ENCODE data around the gene AGMO.

Gene AGMO

DNA sequence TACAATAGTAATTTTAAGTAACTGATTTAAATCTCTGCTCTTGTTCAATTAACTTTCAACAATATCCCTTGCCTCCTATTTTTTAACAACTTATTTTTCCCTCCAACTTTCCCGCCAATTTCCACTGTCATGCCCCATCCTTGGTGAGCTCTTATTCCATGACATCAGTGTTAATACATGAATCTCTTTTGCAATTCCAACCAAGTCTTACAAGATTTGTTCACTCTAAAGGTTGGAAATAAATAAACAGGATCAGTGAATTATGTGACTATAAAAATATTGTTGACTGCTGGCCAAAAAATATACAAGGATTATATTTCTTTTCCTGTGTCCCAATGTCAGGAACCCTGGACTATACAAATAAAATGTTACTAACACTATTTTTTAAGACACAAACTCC is 21.0 kb upstream of the AGMO start:
- TF ChIP-seq, protein P1, sequence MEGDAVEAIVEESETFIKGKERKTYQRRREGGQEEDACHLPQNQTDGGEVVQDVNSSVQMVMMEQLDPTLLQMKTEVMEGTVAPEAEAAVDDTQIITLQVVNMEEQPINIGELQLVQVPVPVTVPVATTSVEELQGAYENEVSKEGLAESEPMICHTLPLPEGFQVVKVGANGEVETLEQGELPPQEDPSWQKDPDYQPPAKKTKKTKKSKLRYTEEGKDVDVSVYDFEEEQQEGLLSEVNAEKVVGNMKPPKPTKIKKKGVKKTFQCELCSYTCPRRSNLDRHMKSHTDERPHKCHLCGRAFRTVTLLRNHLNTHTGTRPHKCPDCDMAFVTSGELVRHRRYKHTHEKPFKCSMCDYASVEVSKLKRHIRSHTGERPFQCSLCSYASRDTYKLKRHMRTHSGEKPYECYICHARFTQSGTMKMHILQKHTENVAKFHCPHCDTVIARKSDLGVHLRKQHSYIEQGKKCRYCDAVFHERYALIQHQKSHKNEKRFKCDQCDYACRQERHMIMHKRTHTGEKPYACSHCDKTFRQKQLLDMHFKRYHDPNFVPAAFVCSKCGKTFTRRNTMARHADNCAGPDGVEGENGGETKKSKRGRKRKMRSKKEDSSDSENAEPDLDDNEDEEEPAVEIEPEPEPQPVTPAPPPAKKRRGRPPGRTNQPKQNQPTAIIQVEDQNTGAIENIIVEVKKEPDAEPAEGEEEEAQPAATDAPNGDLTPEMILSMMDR (IDR thresholded peaks at IDR 0.05; ENCODE audit: insufficient read depth, low read depth, low read length, missing control alignments), result no peak
- DNase-seq (ENCODE audit: low read depth), result no peak
- H3K4me3 ChIP-seq (ENCODE audit: low read length), result no peak overlapping the region

DNA sequence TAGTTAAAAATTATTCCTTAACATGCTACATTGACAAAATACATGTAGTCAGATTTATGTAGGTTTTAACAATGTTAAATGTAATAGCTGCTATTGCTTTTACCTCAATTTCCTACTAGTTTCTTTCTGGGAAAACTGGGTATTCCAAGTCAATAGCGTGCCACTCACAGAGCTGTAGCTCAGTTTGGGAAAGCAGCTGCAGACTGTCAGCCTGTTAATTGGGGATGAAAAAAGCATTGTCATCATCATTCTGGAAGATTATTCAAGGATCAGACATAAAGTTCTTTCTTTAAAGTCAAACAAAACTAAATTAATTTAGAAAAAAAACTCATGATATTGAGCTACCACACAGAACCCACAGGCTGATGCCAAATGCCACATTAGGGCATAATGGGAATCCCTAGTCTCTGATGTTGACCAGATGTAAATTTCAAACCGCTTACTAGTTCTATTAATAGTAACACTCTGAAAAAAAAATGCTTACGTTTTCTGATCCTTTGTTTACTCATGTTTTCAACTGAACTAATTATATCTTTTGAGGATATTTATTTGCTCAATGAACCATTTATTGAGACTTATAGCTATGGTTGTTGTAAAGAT is 19.6 kb upstream of the AGMO start:
- no peak for DNase-seq (ENCODE audit: low read depth)
- H3K4me3 ChIP-seq (ENCODE audit: low read length), result no peak overlapping the region

DNA sequence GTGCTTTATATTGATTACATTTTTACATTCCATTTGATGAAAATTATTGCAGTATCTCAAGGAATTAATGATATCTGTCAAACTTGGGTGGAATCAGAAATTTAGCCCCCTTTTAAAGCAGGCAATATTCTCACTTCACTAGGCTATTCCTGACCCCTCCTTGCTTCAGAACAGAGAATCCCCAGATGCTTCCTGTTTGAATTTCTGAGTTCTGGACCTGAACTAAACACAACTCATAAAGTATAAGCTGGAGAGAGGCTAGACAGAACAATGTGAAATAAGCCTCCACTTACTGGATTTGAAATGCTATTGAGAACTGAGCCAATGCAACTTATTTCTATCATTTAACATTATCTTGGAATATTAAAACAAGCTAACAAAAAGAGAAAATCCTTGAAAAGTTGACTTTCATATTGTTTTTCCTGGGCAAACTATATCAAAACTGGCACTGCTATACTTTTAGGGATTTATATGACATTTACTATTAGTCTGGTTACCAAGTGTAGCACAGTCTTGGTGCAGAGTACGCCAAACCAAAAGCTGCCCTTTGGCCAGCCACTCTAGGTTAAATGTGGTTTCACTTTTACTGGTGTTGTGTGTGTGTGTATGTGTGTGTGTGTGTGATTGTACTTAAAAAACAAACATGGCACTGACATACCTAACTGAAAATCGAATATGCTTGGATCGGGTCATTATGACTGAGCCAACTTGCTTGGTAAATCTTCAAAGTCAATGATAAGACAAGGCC is 19.0 kb upstream of the AGMO start:
- TF ChIP-seq, protein P1 (IDR thresholded peaks at IDR 0.05; ENCODE audit: insufficient read depth, low read depth, low read length, missing control alignments), result no peak
- no peak overlapping the region for H3K4me3 ChIP-seq (ENCODE audit: low read length)
- no peak for DNase-seq (ENCODE audit: low read depth)

More for the DNA sequence above, 19.6 kb upstream of the AGMO start:
- TF ChIP-seq, protein P1 (IDR thresholded peaks at IDR 0.05; ENCODE audit: insufficient read depth, low read depth, low read length, missing control alignments), result no peak

DNA sequence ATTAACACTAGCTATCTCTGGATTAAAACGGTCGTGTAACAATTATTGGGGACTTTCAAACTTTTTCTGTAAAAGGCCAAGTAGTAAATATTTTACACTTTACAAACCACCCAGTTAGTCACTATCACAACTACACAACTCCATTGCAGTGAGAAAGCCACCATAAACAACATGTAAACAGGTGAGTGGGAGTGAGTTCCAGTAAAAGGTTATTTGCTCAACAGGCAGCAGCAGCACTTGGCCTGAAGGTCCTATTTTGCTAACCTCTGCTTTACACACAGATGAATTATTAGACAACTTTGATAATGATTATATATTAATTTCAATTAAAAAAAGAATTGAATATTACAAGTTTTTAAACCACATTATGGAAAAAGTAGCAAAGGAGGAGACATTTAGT is 15.8 kb upstream of the AGMO start:
- no peak overlapping the region for H3K4me3 ChIP-seq (ENCODE audit: low read length)
- no peak for DNase-seq (ENCODE audit: low read depth)
- TF ChIP-seq, protein P1 (IDR thresholded peaks at IDR 0.05; ENCODE audit: insufficient read depth, low read depth, low read length, missing control alignments), result no peak

DNA sequence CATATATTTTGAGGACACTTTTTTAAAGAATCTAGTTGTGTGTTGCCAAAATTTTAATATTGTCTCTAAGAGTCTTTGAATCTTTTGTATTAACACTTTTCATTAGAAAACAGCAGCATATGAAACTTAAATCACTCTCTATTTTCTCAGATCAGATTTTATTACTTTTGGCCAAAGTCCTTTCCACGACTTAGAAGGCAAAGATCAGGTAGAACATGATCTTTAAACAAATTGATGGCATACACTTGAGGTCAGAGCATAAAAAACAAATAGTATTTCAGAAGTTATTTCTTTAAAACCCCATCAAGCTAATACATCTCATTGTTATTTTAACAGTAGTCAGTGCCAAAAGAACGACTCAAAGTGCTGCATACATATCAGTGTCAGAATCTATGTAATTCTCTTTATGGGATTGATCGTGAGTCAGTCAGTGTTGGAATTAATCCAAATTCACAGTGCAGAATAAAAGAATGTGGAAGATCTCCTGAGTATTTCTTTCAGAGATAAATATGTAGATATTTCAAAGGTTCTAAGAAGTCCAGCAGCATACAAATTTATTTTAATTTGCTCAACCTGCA is 9.6 kb upstream of the AGMO start:
- peak; percentile 72 for DNase-seq (ENCODE audit: low read depth)
- TF ChIP-seq, protein P1 (IDR thresholded peaks at IDR 0.05; ENCODE audit: insufficient read depth, low read depth, low read length, missing control alignments), result no peak
- H3K4me3 ChIP-seq (ENCODE audit: low read length), result no peak overlapping the region

DNA sequence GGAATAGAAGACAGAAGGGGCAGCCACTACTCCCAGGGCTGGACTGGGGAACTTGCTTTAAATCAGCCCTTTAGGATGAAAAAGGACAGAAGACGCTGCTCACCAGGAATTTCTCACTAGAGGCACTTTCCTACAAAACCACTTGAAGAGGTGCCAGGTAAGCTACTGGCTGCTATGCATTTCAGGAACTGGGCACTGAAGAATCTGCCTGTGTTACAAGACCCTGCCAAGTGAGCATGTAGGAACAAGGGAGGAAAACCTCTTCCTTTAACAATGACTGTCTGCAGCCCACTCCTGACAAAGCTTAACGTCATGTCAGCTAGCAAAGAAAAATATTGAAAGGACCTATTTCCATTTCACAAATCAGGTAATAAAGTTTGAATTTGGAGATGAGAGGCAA is 5.8 kb upstream of the AGMO start:
- H3K4me3 ChIP-seq (ENCODE audit: low read length), result no peak overlapping the region
- DNase-seq (ENCODE audit: low read depth), result peak; percentile 84
- TF ChIP-seq, protein P1 (IDR thresholded peaks at IDR 0.05; ENCODE audit: insufficient read depth, low read depth, low read length, missing control alignments), result no peak

Data from epithelial cell of esophagus (primary cell).